ENCODE results near the gene EIF2AK3.

- TF ChIP-seq ARNTL (CRISPR knock-in tag; IDR thresholded peaks at IDR 0.05; ENCODE audit: borderline replicate concordance, low read depth) = no peak
- TF ChIP-seq ZFP30 (CRISPR knock-in tag; IDR thresholded peaks at IDR 0.05) = no peak
- no peak for TF ChIP-seq GLIS3 (CRISPR knock-in tag; IDR thresholded peaks at IDR 0.05)
- no peak for TF ChIP-seq RARB (CRISPR knock-in tag; IDR thresholded peaks at IDR 0.05)
- no peak for TF ChIP-seq CREB5 (CRISPR knock-in tag; IDR thresholded peaks at IDR 0.05; ENCODE audit: low read depth)
- TF ChIP-seq ZFP3 (CRISPR knock-in tag; IDR thresholded peaks at IDR 0.05) = no peak
- TF ChIP-seq ZNF565 (CRISPR knock-in tag; conservative IDR thresholded peaks at IDR 0.05; ENCODE audit: low read depth) = no peak
- no peak for TF ChIP-seq PATZ1 (CRISPR knock-in tag; IDR thresholded peaks at IDR 0.05; ENCODE audit: borderline replicate concordance)
- no peak for TF ChIP-seq ZNF8 (CRISPR knock-in tag; IDR thresholded peaks at IDR 0.05)
- TF ChIP-seq PPARA (CRISPR knock-in tag; IDR thresholded peaks at IDR 0.05; ENCODE audit: borderline replicate concordance) = no peak
- no peak for TF ChIP-seq ZNF70 (CRISPR knock-in tag; IDR thresholded peaks at IDR 0.05)
- TF ChIP-seq BACH2 (CRISPR knock-in tag; IDR thresholded peaks at IDR 0.05; ENCODE audit: borderline replicate concordance) = no peak
- no peak for TF ChIP-seq OSR1 (CRISPR knock-in tag; IDR thresholded peaks at IDR 0.05)
- no peak for TF ChIP-seq ISL1 (CRISPR knock-in tag; IDR thresholded peaks at IDR 0.05)
Observed at GRCh38 chr2:88575051-88575450, 52.2 kb downstream of the EIF2AK3 start.
